Fibroblast of pulmonary artery (primary cell): ENCODE data around the gene ZNF331.
A peak's percentile ranks its signal among the peaks of the same experiment; 100 is the strongest.

Experiments
- DNase-seq: peaks from one replicate; pipeline ENCODE4 v3.0.0-alpha.2; 2010; ENCODE audit warnings: low read depth
- H3K4me3 ChIP-seq: replicated peaks from 2 replicates; pipeline ENCODE4 v1.5.1; 2011; ENCODE audit warnings: low read depth, mild to moderate bottlenecking, control low read depth, low read length, moderate library complexity
- CTCF ChIP-seq: IDR thresholded peaks from 2 replicates; pipeline ENCODE4 v1.5.1; 2011; ENCODE audit warnings: mild to moderate bottlenecking, control low read depth, low read length, inconsistent platforms; ENCODE audit errors: missing control alignments

Gene ZNF331

GRCh38 chr19:53517114-53517741, 20.7 kb upstream of the ZNF331 start:
- no peak for TF ChIP-seq CTCF
- H3K4me3 ChIP-seq: no peak overlapping the region
- DNase-seq: no peak

- no peak overlapping the region for H3K4me3 ChIP-seq
- TF ChIP-seq CTCF: no peak
- DNase-seq: no peak
These were observed 19.8 kb upstream of the ZNF331 start for GRCh38 chr19:53518121-53518520.

GRCh38 chr19:53518716-53519115, 19.2 kb upstream of the ZNF331 start:
- DNase-seq: no peak
- no peak for TF ChIP-seq CTCF

GRCh38 chr19:53519446-53519845, 18.5 kb upstream of the ZNF331 start:
- no peak overlapping the region for H3K4me3 ChIP-seq
- TF ChIP-seq CTCF: no peak
- DNase-seq: no peak

More at GRCh38 chr19:53518716-53519115, 19.2 kb upstream of the ZNF331 start:
- H3K4me3 ChIP-seq: no peak overlapping the region

GRCh38 chr19:53520163-53520546, 17.8 kb upstream of the ZNF331 start:
- no peak for DNase-seq
- TF ChIP-seq CTCF: no peak
- H3K4me3 ChIP-seq: peak overlapping the region; percentile 87

GRCh38 chr19:53520547-53521372, 17.2 kb upstream of the ZNF331 start:
- TF ChIP-seq CTCF: no peak
- DNase-seq: peak; percentile 99

More at GRCh38 chr19:53520547-53521372, 17.2 kb upstream of the ZNF331 start:
- peak overlapping the region; percentile 87 for H3K4me3 ChIP-seq
